C4-2B (cell line): ENCODE data around the gene DUSP16.

Source experiments
- ZFX ChIP-seq: fragments of 450-650 bp; IDR thresholded peaks from 2 replicates; pipeline ENCODE4 v1.6.1; 2017
- TF ChIP-seq, protein P1 (sequence below): fragments of 450-650 bp; conservative IDR thresholded peaks from 2 replicates; pipeline ENCODE4 v1.5.1; 2017; ENCODE audit warnings: mild to moderate bottlenecking

DNA sequence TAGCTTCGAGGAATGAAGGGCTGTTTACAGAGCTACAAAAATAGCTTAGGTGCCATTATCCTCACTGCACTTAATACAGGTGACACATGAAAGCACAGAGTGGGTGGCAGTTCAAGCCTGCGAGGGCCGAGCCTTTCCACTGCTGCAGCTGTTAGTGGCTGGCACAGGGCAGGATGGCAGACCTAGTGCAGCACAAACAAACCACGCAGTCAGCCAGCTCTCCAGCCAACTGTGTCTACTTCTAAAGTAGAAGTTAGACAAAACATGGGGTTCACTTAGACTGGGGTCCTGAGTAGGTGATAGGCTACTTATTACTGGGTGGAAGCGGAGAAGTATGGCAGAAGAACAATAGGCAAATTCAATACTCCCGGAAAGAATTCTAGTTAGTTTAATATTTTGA lies 95.4 kb downstream of the DUSP16 start:
- TF ChIP-seq, protein P1, sequence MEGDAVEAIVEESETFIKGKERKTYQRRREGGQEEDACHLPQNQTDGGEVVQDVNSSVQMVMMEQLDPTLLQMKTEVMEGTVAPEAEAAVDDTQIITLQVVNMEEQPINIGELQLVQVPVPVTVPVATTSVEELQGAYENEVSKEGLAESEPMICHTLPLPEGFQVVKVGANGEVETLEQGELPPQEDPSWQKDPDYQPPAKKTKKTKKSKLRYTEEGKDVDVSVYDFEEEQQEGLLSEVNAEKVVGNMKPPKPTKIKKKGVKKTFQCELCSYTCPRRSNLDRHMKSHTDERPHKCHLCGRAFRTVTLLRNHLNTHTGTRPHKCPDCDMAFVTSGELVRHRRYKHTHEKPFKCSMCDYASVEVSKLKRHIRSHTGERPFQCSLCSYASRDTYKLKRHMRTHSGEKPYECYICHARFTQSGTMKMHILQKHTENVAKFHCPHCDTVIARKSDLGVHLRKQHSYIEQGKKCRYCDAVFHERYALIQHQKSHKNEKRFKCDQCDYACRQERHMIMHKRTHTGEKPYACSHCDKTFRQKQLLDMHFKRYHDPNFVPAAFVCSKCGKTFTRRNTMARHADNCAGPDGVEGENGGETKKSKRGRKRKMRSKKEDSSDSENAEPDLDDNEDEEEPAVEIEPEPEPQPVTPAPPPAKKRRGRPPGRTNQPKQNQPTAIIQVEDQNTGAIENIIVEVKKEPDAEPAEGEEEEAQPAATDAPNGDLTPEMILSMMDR: no peak
- no peak for TF ChIP-seq ZFX
